ENCODE measurements around the gene FEM1C. TPM values are rescaled to one million over a fixed set of nuclear protein-coding genes. Genes with fewer than 3 reads are reported as not detected.

Gene FEM1C
- total RNA-seq, 1 experiment from 2014 or later, result 27.5 TPM

DNA sequence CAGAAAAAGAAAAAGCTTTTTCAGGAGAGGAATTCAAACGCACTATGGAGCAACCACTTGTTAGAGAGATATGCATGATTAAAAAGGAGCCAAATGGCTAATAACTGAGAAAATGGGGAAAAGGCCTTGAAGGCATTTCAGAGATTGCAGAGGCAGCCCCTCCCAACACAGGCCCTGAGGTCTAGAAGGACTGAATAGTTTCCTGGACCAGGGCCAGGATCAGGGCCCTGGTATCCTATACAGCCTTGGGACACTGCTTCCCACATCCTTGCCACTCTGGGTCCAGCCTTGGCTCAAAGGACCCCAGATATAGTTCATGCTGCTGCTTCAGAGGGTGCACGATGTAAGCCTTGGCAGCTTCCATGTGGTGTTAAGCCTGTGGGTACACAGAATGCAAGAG is 20.7 kb upstream of the FEM1C start:
- Histone ChIP-seq H3K9me2 (ENCODE audit: insufficient read depth) (no peaks in the 10 kb centered on the region), H2AFZ (ENCODE audit: low read depth, low read length, poor library complexity, severe bottlenecking) (no peak overlapping the region), H3K79me2 (ENCODE audit: insufficient read depth, low read length) (no peaks in the 10 kb centered on the region), H3K36me3 (ENCODE audit: control insufficient read depth in 1 of 2, insufficient read depth in 2 of 2, low read length in 2 of 2) (no peaks in the 10 kb centered on the region), H3K4me2 (ENCODE audit: low read length) (no peak overlapping the region), H3K9ac (ENCODE audit: low read length) (no peak overlapping the region), H3K9me3 (ENCODE audit: control insufficient read depth in 1 of 2, insufficient read depth in 1 of 2, low read depth in 1 of 2, low read length in 2 of 2) (no peaks in the 10 kb centered on the region), H3K27ac (ENCODE audit: low read depth, low read length) (no peak overlapping the region), H3K4me1 (ENCODE audit: control insufficient read depth in 1 of 2, insufficient read depth in 2 of 2, low read length in 2 of 2) (no peaks in the 10 kb centered on the region), H4K20me1 (ENCODE audit: insufficient read depth) (no peaks in the 10 kb centered on the region), H3K27me3 (ENCODE audit: insufficient read depth, low read length) (no peaks in the 10 kb centered on the region), H3K4me3 (replicated peaks in 1 of 2; ENCODE audit: low read depth in 1 of 2, low read length in 2 of 2) (no peak overlapping the region)
- ChIA-PET CTCF (interaction anchor here (1.2 kb wide), 1 partner anchor 9 kb away, joined by 4 read pairs; no protein-coding TSS in a partner anchor), POLR2A (interaction anchor here (1.7 kb wide), 1 partner anchor 21 kb away, joined by 6 read pairs; the partner anchor contains the start of gene FEM1C), RAD21 (ENCODE audit: low non-redundant PET in 1 of 2, low total read pairs in 2 of 2, uncharacterized antibody in 2 of 2, unreplicated experiment in 2 of 2) (no interaction called here)
- no peak for DNase-seq (ENCODE audit: low read depth, low spot score)
- no peak for TF ChIP-seq CEBPB (IDR thresholded peaks at IDR 0.05; ENCODE audit: low read depth)
- TF ChIP-seq, protein P1, sequence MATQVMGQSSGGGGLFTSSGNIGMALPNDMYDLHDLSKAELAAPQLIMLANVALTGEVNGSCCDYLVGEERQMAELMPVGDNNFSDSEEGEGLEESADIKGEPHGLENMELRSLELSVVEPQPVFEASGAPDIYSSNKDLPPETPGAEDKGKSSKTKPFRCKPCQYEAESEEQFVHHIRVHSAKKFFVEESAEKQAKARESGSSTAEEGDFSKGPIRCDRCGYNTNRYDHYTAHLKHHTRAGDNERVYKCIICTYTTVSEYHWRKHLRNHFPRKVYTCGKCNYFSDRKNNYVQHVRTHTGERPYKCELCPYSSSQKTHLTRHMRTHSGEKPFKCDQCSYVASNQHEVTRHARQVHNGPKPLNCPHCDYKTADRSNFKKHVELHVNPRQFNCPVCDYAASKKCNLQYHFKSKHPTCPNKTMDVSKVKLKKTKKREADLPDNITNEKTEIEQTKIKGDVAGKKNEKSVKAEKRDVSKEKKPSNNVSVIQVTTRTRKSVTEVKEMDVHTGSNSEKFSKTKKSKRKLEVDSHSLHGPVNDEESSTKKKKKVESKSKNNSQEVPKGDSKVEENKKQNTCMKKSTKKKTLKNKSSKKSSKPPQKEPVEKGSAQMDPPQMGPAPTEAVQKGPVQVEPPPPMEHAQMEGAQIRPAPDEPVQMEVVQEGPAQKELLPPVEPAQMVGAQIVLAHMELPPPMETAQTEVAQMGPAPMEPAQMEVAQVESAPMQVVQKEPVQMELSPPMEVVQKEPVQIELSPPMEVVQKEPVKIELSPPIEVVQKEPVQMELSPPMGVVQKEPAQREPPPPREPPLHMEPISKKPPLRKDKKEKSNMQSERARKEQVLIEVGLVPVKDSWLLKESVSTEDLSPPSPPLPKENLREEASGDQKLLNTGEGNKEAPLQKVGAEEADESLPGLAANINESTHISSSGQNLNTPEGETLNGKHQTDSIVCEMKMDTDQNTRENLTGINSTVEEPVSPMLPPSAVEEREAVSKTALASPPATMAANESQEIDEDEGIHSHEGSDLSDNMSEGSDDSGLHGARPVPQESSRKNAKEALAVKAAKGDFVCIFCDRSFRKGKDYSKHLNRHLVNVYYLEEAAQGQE (IDR thresholded peaks at IDR 0.05; ENCODE audit: low read depth), result no peak
- TF ChIP-seq ELF1 (IDR thresholded peaks at IDR 0.05; ENCODE audit: borderline replicate concordance, low read depth), result no peak
- TF ChIP-seq POLR2A (IDR thresholded peaks at IDR 0.05; ENCODE audit: borderline replicate concordance, extremely low read depth, insufficient read depth, insufficient read length), result no peak
- no peak for TF ChIP-seq FOSL1 (IDR thresholded peaks at IDR 0.05; ENCODE audit: low read depth)
- TF ChIP-seq SP1 (IDR thresholded peaks at IDR 0.05; ENCODE audit: low read depth), result no peak
- no peak for TF ChIP-seq EGR1 (IDR thresholded peaks at IDR 0.05; ENCODE audit: low read depth)
- no peak for TF ChIP-seq ZNF274 (IDR thresholded peaks at IDR 0.05; ENCODE audit: low read depth, low read length)
- TF ChIP-seq EZH2 (IDR thresholded peaks at IDR 0.05), result no peak
- no peak for TF ChIP-seq JUND (IDR thresholded peaks at IDR 0.05)
- TF ChIP-seq CTCF (IDR thresholded peaks at IDR 0.05 in 2 of 3, conservative IDR thresholded peaks at IDR 0.05 in 1 of 3; ENCODE audit: borderline replicate concordance in 1 of 3, insufficient read depth in 1 of 3, low read depth in 2 of 3, low read length in 2 of 3), result no peak
- TF ChIP-seq, protein P2, sequence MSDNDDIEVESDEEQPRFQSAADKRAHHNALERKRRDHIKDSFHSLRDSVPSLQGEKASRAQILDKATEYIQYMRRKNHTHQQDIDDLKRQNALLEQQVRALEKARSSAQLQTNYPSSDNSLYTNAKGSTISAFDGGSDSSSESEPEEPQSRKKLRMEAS (IDR thresholded peaks at IDR 0.05), result no peak
- no peak for TF ChIP-seq CBX3 (IDR thresholded peaks at IDR 0.05; ENCODE audit: low read depth)
- TF ChIP-seq ZFX (IDR thresholded peaks at IDR 0.05), result no peak
- TF ChIP-seq POLR2AphosphoS5 (IDR thresholded peaks at IDR 0.05; ENCODE audit: low read depth, low read length), result no peak
- no TSS peak for BruUV-seq (replicated peaks)
- ATAC-seq, result no peak
- intact Hi-C loops (cut with micrococcal nuclease), result no loop called here

All from HCT116 (cell line).